ENCODE measurements around the gene IGHMBP2.

IGHMBP2 gene

DNA sequence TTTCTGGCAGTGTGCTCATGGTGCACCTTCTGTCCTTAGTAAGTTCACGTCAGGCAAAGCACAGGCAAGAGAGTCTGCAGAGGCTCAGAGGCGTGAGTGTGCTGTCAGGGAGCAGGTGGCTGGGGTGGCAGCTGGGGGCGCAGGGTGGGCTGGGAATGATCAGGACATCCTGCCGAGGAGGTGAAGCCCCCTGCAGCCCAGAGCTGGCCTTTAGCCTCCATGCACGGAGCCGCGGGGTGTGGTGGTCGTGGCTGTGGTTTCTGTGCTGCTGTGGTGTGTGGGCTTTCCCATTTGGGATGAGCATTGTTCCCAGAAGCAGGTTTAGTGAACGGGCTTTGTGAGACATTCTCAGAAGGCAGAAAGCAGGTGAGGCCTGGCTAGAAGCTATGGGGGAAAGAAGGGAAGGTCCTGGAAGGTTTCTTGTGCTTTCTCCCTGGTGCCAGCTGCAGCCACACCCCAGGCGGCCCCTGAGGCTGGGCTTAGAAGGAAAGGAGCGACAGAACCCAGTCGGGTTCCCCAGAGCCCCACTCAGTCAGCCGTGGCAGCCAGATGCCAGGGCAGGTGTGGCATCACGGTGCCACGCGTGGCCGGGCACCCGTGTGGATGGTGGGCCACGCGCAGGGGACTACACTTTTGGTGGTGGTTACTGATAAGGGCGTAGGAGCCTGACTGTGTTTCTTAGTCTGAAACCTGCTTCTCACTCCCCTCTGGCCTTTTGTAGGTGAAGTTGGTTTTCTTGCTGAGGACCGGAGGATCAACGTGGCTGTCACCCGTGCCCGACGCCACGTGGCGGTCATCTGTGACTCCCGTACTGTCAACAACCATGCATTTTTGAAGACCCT, 32.0 kb downstream of the IGHMBP2 start:
- FAIRE-seq (no peak), DNase-seq (ENCODE audit: insufficient read length, low spot score) (no peak)
- TF ChIP-seq, protein P1, sequence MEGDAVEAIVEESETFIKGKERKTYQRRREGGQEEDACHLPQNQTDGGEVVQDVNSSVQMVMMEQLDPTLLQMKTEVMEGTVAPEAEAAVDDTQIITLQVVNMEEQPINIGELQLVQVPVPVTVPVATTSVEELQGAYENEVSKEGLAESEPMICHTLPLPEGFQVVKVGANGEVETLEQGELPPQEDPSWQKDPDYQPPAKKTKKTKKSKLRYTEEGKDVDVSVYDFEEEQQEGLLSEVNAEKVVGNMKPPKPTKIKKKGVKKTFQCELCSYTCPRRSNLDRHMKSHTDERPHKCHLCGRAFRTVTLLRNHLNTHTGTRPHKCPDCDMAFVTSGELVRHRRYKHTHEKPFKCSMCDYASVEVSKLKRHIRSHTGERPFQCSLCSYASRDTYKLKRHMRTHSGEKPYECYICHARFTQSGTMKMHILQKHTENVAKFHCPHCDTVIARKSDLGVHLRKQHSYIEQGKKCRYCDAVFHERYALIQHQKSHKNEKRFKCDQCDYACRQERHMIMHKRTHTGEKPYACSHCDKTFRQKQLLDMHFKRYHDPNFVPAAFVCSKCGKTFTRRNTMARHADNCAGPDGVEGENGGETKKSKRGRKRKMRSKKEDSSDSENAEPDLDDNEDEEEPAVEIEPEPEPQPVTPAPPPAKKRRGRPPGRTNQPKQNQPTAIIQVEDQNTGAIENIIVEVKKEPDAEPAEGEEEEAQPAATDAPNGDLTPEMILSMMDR (IDR thresholded peaks at IDR 0.05; ENCODE audit: insufficient read depth, missing control alignments): no peak

GRCh38 chr11:68936358-68936636, 32.6 kb downstream of the IGHMBP2 start:
- DNase-seq (ENCODE audit: insufficient read length, low spot score): no peak
- TF ChIP-seq, protein P1 (IDR thresholded peaks at IDR 0.05; ENCODE audit: insufficient read depth, missing control alignments): no peak
- no peak for FAIRE-seq

DNA sequence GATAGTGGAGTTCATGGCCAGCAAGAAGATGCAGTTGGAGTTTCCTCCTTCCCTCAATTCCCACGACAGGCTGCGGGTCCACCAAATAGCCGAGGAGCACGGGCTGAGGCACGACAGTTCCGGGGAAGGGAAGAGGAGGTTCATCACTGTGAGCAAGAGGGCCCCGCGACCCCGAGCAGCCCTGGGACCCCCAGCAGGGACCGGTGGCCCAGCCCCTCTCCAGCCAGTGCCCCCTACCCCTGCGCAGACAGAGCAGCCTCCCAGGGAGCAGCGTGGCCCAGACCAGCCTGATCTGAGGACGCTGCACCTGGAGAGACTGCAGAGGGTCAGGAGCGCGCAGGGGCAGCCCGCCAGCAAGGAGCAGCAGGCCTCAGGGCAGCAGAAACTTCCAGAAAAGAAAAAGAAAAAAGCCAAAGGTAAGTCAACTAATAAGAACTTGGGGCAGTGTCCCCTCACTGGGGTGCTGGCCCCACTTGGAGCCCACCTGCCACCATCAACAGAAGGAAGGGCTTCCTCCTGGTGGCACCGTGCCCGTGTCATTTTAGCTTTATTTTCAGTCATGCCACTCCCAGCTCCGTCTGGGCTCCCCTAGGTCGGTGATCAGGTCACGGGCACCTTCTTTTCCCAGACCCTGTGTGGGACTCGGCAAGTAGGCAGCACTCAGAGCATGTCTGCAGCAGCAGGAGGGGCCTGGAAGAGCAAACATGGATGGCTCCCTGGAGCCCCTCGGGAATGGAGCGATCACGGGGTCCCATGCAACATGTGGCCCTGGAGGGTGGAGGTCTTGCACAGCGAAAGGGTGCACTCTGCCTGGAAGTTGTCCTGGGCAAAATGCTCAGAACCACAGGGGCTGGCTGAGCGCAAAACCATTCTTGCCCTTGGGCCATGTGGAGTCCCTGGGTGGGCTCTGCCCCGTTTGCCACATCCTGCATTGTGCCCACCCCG, 33.3 kb downstream of the IGHMBP2 start:
- TF ChIP-seq, protein P1 (IDR thresholded peaks at IDR 0.05; ENCODE audit: insufficient read depth, missing control alignments): no peak
- FAIRE-seq (no peak), DNase-seq (ENCODE audit: insufficient read length, low spot score) (no peak)

DNA sequence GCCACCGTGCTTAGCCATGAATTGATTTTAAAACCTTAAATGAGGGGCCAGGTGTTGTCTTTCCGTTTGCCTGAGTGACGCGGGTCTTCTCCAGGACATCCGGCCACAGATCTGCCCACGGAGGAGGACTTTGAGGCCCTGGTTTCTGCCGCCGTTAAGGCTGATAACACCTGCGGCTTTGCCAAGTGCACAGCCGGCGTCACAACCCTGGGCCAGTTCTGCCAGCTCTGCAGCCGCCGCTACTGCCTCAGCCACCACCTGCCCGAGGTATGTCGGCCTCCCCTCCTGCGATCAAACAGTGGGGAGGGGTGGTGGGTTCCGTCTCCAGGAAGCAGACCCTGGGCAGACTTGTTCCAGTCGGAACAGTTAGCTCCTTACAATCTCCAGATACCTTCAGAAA, 34.4 kb downstream of the IGHMBP2 start:
- DNase-seq (ENCODE audit: insufficient read length, low spot score) (no peak), FAIRE-seq (no peak)
- TF ChIP-seq, protein P1 (IDR thresholded peaks at IDR 0.05; ENCODE audit: insufficient read depth, missing control alignments): no peak

GRCh38 chr11:68938816-68939582, 35.3 kb downstream of the IGHMBP2 start:
- FAIRE-seq: no peak
- TF ChIP-seq, protein P1 (IDR thresholded peaks at IDR 0.05; ENCODE audit: insufficient read depth, missing control alignments): no peak
- DNase-seq (ENCODE audit: insufficient read length, low spot score): no peak

- no peak for DNase-seq (ENCODE audit: insufficient read length, low spot score)
- no peak for FAIRE-seq
- TF ChIP-seq, protein P1 (IDR thresholded peaks at IDR 0.05; ENCODE audit: insufficient read depth, missing control alignments): no peak
Measured at GRCh38 chr11:68939583-68940555, 36.2 kb downstream of the IGHMBP2 start.

Data from D721Med (cell line).